A673 (cell line): Measurements from ENCODE around the gene JAML.

ENCODE experiments used
- CTCF ChIP-seq: fragments of 300-800, 200-600 bp; sonication (generic); conservative IDR thresholded peaks from 2 replicates; pipeline ENCODE4 v1.5.1; 2017; ENCODE audit warnings: low read depth, mild to moderate bottlenecking, antibody characterized with exemption, low read length, moderate library complexity, mixed read lengths
- EZH2 ChIP-seq: fragments of 200-600 bp; sonication (generic); IDR thresholded peaks from 2 replicates; pipeline ENCODE4 v1.6.1; 2017; ENCODE audit warnings: borderline replicate concordance, low read depth, mild to moderate bottlenecking, mixed read lengths, antibody characterized with exemption, low read length; ENCODE audit not compliant: poor library complexity, severe bottlenecking

DNA sequence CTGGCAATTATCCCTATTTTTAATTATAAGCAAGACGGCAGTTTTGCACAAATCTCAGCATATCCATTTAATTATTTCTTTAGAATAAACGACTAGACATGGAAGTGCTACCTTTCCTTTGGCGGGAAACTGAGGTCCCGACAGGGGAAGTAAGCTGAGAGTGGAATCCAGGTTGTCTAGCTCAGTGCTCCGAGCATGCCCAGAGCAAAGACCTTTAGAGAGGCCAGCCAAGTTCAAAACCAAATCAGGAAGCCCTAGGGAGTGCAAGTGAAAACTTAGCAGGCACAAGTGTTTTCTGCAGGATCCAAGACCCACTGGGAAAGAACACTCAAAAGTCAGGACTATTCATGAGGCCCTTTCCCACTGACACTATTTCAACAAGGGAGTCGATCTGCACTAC lies 25.7 kb downstream of the JAML start:
- no peak for TF ChIP-seq CTCF
- TF ChIP-seq EZH2, result no peak
